NCI-H774 (cell line): ENCODE data around the gene PVALEF.

Experiments
- DNase-seq: peaks from one replicate; lab custom pipeline; 2025; lab: John Stamatoyannopoulos, UW

PVALEF gene

GRCh38 chr17:81161972-81162371, 3.3 kb upstream of the PVALEF start:
- no peak for DNase-seq

- DNase-seq = no peak
Measured at GRCh38 chr17:81162491-81162890, 2.8 kb upstream of the PVALEF start.

- DNase-seq = no peak
Measured at GRCh38 chr17:81163051-81163695, 2.1 kb upstream of the PVALEF start.

GRCh38 chr17:81163703-81164370, 1.5 kb upstream of the PVALEF start:
- DNase-seq = no peak

GRCh38 chr17:81164371-81165245, 699 bp upstream of the PVALEF start:
- DNase-seq = no peak

- no peak for DNase-seq
Measured at GRCh38 chr17:81166033-81166492, 756 bp downstream of the PVALEF start, which contains the start of gene AATK. TSS of gene AATK (minus strand) at chr17:81166221. CDS start at chr17:81165992, 229 bp downstream.

GRCh38 chr17:81167194-81167524, 1.9 kb downstream of the PVALEF start:
- no peak for DNase-seq

GRCh38 chr17:81167638-81168037, 2.3 kb downstream of the PVALEF start:
- no peak for DNase-seq

DNA sequence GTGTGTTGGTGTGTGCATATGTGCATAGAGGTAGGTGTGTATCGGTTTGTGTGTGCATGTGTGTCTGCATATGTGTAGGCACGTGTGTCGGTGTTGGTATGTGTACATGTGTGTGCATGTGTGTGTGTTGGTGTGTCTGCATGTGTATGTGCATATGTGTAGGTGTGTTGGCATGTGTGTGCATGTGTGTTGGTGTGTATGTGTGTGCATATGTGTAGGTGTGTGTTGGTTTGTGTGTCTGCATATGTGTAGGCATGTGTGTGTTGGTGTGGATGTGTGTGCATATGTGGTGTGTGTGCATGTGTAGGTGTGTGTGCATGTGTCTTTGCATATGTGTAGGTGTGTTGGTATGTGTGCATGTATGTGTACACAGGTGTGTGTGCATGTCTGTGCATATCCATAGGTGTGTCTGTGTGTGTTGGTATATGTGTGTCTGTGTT, 4.6 kb downstream of the PVALEF start:
- no peak for DNase-seq

DNA sequence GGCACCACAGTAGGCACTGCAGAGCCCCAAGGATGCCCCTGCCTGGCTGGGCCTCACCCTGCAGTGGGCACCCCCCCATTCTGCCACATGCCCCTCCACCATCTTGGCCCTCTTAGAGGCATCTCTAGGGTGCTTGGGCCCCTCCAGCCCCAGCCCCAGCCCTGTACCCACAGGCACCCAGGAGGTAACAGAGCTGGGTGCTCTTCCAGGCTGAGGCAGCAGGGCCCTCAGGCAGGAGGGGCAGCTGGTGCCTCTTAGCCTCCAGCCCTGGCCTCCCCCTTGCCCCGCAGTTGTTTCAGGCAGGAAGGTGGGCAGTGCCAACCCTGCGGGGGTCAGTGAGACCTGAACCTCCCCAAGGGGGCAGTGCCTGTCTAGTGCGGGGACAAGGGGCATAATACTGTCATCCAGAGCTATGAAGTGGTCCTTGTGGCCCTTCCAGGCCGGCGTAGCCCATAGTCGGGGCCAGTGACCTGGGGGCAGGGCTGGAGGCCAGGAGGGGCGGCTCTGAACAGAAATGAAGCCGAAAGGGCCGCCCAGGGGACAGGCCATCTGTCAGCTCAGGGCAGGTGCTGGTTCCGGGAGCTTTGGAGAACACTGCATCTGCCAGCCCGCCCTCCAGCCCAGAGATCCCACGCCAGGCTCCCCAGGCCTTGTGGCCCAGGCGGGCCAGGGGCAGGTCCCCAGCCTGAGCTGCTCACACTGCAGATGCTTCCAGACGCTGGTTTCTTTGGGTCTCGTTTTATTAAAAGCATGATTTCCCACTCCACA, 5.6 kb downstream of the PVALEF start:
- DNase-seq = no peak

DNA sequence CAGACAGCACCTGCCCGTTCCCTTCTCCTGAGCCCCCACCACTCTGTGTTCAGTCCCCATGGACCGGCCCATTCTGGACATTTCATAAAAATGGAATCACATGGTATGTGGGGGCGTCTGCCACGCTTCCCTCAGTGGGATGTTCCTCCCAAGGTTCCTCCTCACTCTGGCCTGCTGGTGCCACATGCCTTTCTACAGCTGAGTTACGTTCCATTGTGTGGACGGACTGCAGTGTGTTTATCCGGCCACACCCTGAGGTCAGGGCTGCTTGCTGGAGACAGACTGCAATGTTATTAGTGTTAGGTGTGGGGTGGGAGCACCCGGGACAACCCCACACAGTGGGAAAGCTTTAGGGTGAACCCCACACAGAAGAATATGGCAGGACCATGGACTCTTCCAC, 6.6 kb downstream of the PVALEF start:
- DNase-seq = no peak

- DNase-seq = no peak
Measured at GRCh38 chr17:81173052-81173761, 7.9 kb downstream of the PVALEF start.

DNA sequence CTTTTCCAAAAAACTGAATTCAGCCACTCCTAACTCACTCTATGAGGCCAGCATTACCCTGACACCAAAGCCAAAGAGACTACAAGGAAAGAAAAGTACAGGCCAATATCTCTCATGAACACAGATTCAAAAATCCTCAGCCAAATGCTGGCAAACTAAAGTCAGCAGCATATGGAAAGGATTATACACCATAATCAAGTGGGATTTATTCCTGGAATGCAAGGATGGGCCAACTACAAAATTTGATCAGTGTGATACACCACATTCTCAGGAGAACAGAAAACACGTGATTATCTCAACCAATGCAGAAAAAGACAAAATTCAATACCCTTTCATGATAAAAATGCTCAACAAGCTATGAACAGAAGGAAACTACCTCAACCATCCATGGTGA, 8.5 kb downstream of the PVALEF start:
- no peak for DNase-seq

DNA sequence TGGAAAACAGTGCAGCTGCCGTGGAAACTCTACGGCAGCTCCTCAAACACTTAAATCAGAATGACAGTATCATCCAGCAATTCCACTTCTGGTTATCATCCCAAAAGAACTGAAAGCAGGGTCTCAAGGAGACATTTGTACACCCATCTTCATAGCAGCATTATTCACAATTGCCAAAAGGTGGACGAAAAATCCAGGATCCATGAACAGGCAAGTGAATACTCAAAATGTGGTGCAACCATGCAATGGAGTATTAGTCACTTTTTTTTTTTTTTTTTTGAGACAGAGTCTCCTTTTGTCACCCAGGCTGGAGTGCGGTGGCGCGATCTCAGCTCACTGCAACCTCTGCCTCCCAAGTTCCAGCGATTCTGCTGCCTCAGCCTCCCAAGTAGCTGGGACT, 11.4 kb downstream of the PVALEF start:
- no peak for DNase-seq

GRCh38 chr17:81178136-81179091, 13.1 kb downstream of the PVALEF start:
- no peak for DNase-seq

GRCh38 chr17:81179220-81179619, 13.9 kb downstream of the PVALEF start:
- DNase-seq = no peak

DNA sequence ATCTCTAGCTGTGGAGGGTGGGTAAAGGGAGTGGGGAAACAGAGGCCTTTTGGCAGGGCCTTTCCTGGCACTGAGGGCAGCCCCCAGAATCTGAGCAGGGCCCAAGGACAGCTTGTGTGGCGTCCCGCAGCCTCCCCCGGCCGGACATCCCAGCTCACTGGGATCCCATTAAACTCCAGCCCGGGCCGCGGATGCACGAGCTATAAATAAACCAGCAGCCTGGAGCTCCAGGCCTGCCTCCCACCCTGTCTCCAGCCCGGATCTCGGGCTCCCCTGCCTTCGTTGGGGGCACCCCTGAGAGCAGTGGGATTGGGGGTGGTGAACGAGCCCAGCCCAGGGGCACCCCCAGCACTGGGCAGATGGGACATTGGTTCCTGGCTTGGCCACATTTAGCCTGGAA, 14.6 kb downstream of the PVALEF start:
- DNase-seq = no peak

DNA sequence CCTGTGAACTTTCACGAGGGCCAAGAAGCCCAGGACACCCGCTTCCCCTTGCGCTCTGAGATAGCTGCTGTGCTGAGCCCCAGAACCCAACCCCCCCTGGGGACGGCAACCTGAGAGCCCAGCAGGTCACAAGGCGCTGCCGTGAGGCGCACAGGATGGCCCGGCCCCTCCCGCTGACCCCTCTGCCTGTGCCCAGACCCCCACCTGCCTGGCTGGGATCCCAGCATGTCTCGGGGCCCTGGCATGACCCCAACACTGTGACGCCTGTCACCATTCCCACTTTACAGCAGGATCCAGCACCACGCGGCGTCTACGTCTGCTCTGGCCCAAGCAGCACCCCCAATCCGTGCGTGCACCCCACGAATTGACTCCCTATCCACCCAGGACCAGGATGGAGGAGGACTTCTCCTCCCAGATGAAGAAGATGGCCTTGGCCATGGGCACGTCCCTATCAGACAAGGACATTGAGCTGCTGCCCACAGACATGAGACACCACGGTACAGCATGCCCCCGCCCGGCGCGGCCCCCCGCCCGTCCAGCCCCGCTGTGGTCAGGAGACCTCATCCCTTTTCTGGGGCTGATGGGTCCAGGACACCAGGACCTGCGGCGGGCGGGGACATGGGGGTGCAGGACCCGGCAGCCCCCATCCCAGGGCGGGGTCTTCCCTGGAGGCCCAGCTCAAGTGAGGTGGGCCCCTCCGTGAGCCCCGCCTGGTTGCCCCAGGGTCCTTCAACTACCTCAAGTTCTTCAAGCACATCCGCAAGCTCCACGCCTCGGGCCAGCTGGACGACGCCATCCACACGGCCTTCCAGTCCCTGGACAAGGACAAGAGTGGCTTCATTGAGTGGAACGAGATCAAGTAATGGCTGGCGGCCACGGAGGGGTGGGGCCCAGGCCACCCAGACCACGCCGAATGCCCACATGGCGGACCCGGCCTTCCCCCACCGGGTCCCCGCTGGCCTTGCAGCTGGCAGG, 15.8 kb downstream of the PVALEF start:
- DNase-seq = no peak

DNA sequence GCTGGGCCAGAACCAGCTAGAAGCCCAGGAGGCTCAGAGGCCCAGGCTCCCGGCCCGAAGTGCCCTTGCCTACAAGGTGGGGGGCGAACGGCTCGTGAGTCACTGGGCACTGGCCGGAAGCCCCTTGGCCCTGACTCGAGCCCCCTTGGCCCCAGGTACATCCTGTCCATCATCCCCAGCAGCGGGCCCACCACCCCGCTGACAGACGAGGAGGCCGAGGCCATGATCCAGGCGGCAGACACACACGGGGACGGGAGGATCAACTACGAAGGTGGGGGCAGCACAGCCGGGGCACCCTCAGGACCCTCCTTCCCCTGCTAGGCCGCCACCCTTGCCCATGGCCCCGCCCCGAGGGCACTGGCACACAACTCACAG, 16.5 kb downstream of the PVALEF start:
- DNase-seq = no peak
